Mammary epithelial cell (primary cell): ENCODE data around the gene ASGR2.

Experiments
- CTCF ChIP-seq, 2 donors: IDR thresholded peaks in 1 of 2; conservative IDR thresholded peaks in 1 of 2; 2 replicates each; pipeline ENCODE4 v1.5.1; 2011 to 2012; ENCODE audit warnings: inconsistent platforms in 2 of 2, low read length in 2 of 2, mild to moderate bottlenecking in 2 of 2, control low read depth in 1 of 2, low read depth in 1 of 2; ENCODE audit not compliant: insufficient read depth in 1 of 2; ENCODE audit errors: extremely low read depth in 1 of 2
- EZH2 ChIP-seq: IDR thresholded peaks from 2 replicates; pipeline ENCODE4 v1.6.1; 2012; ENCODE audit warnings: low read length, inconsistent platforms, borderline replicate concordance

GRCh38 chr17:7064261-7064660 is 50.4 kb downstream of the ASGR2 start:
- TF ChIP-seq CTCF (conservative IDR thresholded peaks at IDR 0.05 in 1 of 2, IDR thresholded peaks at IDR 0.05 in 1 of 2; ENCODE audit: extremely low read depth in 1 of 2, insufficient read depth in 1 of 2, low read depth in 1 of 2, low read length in 2 of 2) (no peak), EZH2 (no peak)
